Endothelial cell of umbilical vein (primary cell): ENCODE measurements around the gene HS3ST3A1. TPM values are rescaled to one million over a fixed set of nuclear protein-coding genes. Genes with fewer than 3 reads are reported as not detected.

Experiments used
- BruUV-seq: library from RNA; stranded (reverse); fragments of 400-500 nt; replicated peaks from 2 replicates; lab custom pipeline; 2021; lab: Mats Ljungman, UMichigan
- CTCF ChIA-PET: fragments of 300-600, 350-600 bp; sonication (Branson Sonifier 250); formaldehyde crosslinking; loops from one replicate; lab custom pipeline; 2021; ENCODE audit warnings: antibody characterized with exemption, inconsistent platforms; lab: Charles Lee
- POLR2A ChIA-PET: fragments of 300-600, 350-600 bp; sonication (Branson Sonifier 250); formaldehyde crosslinking; loops from one replicate; lab custom pipeline; 2021; ENCODE audit warnings: antibody characterized with exemption, inconsistent platforms; lab: Charles Lee
- DNase-seq: peaks from one replicate; pipeline ENCODE4 v3.0.0-alpha.2; 2011; ENCODE audit warnings: low read depth, low spot score
- FAIRE-seq: peaks from 2 replicates; lab custom pipeline; 2011; peaks lifted over from hg19 to GRCh38; lab: Jason Lieb, UNC
- H2AFZ ChIP-seq: 2 replicates; pipeline ENCODE4 v1.6.0; 2012; ENCODE audit warnings: low read depth, low read length, control low read depth, inconsistent platforms
- H3K27ac ChIP-seq: 2 replicates; pipeline ENCODE4 v1.5.1; 2011; ENCODE audit warnings: low read depth, mild to moderate bottlenecking, control low read depth, low read length, moderate library complexity; ENCODE audit not compliant: insufficient read depth
- H3K27me3 ChIP-seq, 2 experiments: 2 replicates each; pipeline versions ENCODE4 v1.6.0 to v1.6.1; 2011; ENCODE audit warnings: low read length in 2 of 2, mixed read lengths in 1 of 2; ENCODE audit not compliant: control insufficient read depth in 2 of 2, insufficient read depth in 2 of 2
- H3K36me3 ChIP-seq, 2 experiments: 2 replicates in 1 of 2; 3 replicates in 1 of 2; pipeline ENCODE4 v1.5.1; 2011; ENCODE audit warnings: low read length in 2 of 2, mild to moderate bottlenecking in 1 of 2, moderate library complexity in 1 of 2; ENCODE audit not compliant: control insufficient read depth in 2 of 2, insufficient read depth in 2 of 2; ENCODE audit errors: extremely low read depth in 1 of 2
- H3K4me1 ChIP-seq: 3 replicates; pipeline ENCODE4 v1.5.1; 2011; ENCODE audit warnings: mild to moderate bottlenecking, low read length; ENCODE audit not compliant: control insufficient read depth, insufficient read depth; ENCODE audit errors: extremely low read depth
- H3K4me2 ChIP-seq: 2 replicates; pipeline ENCODE4 v1.6.1; 2011; ENCODE audit warnings: low read length, control low read depth, mixed read lengths; ENCODE audit not compliant: insufficient read depth
- H3K4me3 ChIP-seq, 3 experiments: fragments of 200-600 bp in 1 of 3; sonication (generic), shearing (Covaris generic) in 1 of 3; replicated peaks in 1 of 3; 2 replicates each; pipeline ENCODE4 v1.5.1; 2011 to 2016; ENCODE audit warnings: control low read depth in 3 of 3, low read length in 3 of 3, mild to moderate bottlenecking in 2 of 3, inconsistent platforms in 1 of 3, low read depth in 1 of 3, moderate library complexity in 1 of 3; ENCODE audit not compliant: insufficient read depth in 1 of 3
- H3K79me2 ChIP-seq: 2 replicates; pipeline ENCODE4 v1.6.0; 2012; ENCODE audit warnings: low read length, inconsistent platforms; ENCODE audit not compliant: control insufficient read depth, insufficient read depth
- H3K9ac ChIP-seq: replicated peaks from 2 replicates; pipeline ENCODE3; 2011; ENCODE audit warnings: low read length, control low read depth; ENCODE audit not compliant: insufficient read depth; ENCODE audit errors: extremely low read depth
- H3K9me1 ChIP-seq: replicated peaks from 3 replicates; pipeline ENCODE4 v1.6.0; 2011; ENCODE audit warnings: mild to moderate bottlenecking, low read length; ENCODE audit not compliant: control insufficient read depth, insufficient read depth; ENCODE audit errors: extremely low read depth
- H3K9me3 ChIP-seq: replicated peaks from 2 replicates; pipeline ENCODE4 v1.5.1; 2012; ENCODE audit warnings: low read length, inconsistent platforms; ENCODE audit not compliant: control insufficient read depth, insufficient read depth
- H4K20me1 ChIP-seq: replicated peaks from 2 replicates; pipeline ENCODE3; 2011; ENCODE audit warnings: mild to moderate bottlenecking, low read length; ENCODE audit not compliant: control insufficient read depth, insufficient read depth; ENCODE audit errors: extremely low read depth
- CTCF ChIP-seq, 2 donors: IDR thresholded peaks; 1 replicate in 1 of 2; 2 replicates in 1 of 2; pipeline ENCODE4 v1.5.1; 2011; ENCODE audit warnings: low read length in 2 of 2, mild to moderate bottlenecking in 2 of 2, moderate library complexity in 2 of 2, control low read depth in 1 of 2, inconsistent platforms in 1 of 2, low read depth in 1 of 2; ENCODE audit not compliant: insufficient read depth in 1 of 2; ENCODE audit errors: extremely low read depth in 1 of 2
- EZH2 ChIP-seq: IDR thresholded peaks from 2 replicates; pipeline ENCODE4 v1.6.1; 2012; ENCODE audit warnings: borderline replicate concordance, low read depth, mild to moderate bottlenecking, moderate library complexity, low read length, inconsistent platforms; ENCODE audit not compliant: severe bottlenecking
- FOS ChIP-seq: IDR thresholded peaks from 2 replicates; pipeline ENCODE4 v1.6.1; 2011; ENCODE audit warnings: mild to moderate bottlenecking, low read length, moderate library complexity, borderline replicate concordance; ENCODE audit not compliant: insufficient read depth
- GATA2 ChIP-seq: IDR thresholded peaks from 2 replicates; pipeline ENCODE4 v1.7.0; 2011; ENCODE audit warnings: low read depth, mild to moderate bottlenecking, moderate library complexity, mixed read lengths, low read length; ENCODE audit not compliant: insufficient read length, insufficient read depth
- JUN ChIP-seq: IDR thresholded peaks from 2 replicates; pipeline ENCODE4 v1.6.1; 2011; ENCODE audit warnings: borderline replicate concordance, low read depth; ENCODE audit not compliant: insufficient read length, insufficient read depth
- MAX ChIP-seq: IDR thresholded peaks from 2 replicates; pipeline ENCODE4 v1.6.1; 2011; ENCODE audit not compliant: insufficient read depth, insufficient read length
- MYC ChIP-seq: IDR thresholded peaks from one replicate; pipeline ENCODE4 v1.6.1; 2011; ENCODE audit warnings: mild to moderate bottlenecking, low read depth, low read length
- POLR2A ChIP-seq: IDR thresholded peaks from 2 replicates; pipeline ENCODE4 v1.6.1; 2012; ENCODE audit warnings: low read depth, mild to moderate bottlenecking, control low read depth, low read length
- POLR2AphosphoS5 ChIP-seq: IDR thresholded peaks from 2 replicates; pipeline ENCODE4 v1.6.1; 2012; ENCODE audit warnings: low read depth, mild to moderate bottlenecking, control low read depth, low read length, moderate library complexity; ENCODE audit not compliant: insufficient read depth
- dilution Hi-C: fragments of 300-500 bp; cut with MboI; formaldehyde crosslinking; loops from one replicate; pipeline ENCODE4 v1.15.0; 2019; ENCODE audit warnings: low sequenced_read_pairs; ENCODE audit not compliant: extremely low pct_ligation_motif_present
- intact Hi-C: fragments of 100-400 bp; cut with micrococcal nuclease; formaldehyde crosslinking; loops from one replicate; pipeline ENCODE4 v1.10.0; 2022
- polyA plus RNA-seq, 4 experiments: library from polyadenylated mRNA; depleted of rRNA in 3 of 4; stranded (reverse) in 3 of 4; unstranded in 1 of 4; fragments of >200 nt; gene quantifications; 2 replicates each; pipeline versions ENCODE4 v1.2.1 to v1.2.3, GENCODE V29; 2011 to 2012; ENCODE audit warnings: missing spikeins in 1 of 4
- total RNA-seq: library from RNA; stranded (reverse); gene quantifications from 2 replicates; pipeline ENCODE4 v1.2.3, GENCODE V29; 2021

HS3ST3A1 gene
- total and polyA plus RNA-seq, 2 donors (not counting 3 experiments of a cell fraction or from before 2014, with no cell fraction given) = not detected

GRCh38 chr17:13485327-13485726 lies 116.4 kb downstream of the HS3ST3A1 start:
- no peak for DNase-seq
- Histone ChIP-seq H4K20me1 (no peaks in the 10 kb centered on the region), H3K27me3 (no peaks in the 10 kb centered on the region), H3K4me3 (no peak overlapping the region), H3K4me1 (no peaks in the 10 kb centered on the region), H3K9me3 (peaks cover 2% of the 10 kb centered on the region), H3K9me1 (no peaks in the 10 kb centered on the region), H3K9ac (no peak overlapping the region), H3K79me2 (no peaks in the 10 kb centered on the region), H3K27ac (no peak overlapping the region), H3K4me2 (no peak overlapping the region), H3K36me3 (no peaks in the 10 kb centered on the region), H2AFZ (no peak overlapping the region)
- POLR2A ChIA-PET = no interaction called here
- dilution Hi-C loops (no loop called here), intact Hi-C loops (no loop called here)
- FAIRE-seq = no peak
- CTCF ChIA-PET = no interaction called here
- BruUV-seq = no TSS peak
- no peak for TF ChIP-seq POLR2AphosphoS5
- no peak for TF ChIP-seq POLR2A
- TF ChIP-seq JUN = no peak
- TF ChIP-seq GATA2 = no peak
- no peak for TF ChIP-seq FOS
- TF ChIP-seq EZH2 = no peak
- TF ChIP-seq CTCF (IDR thresholded peaks at IDR 0.05; ENCODE audit: extremely low read depth in 1 of 2, insufficient read depth in 1 of 2, low read depth in 1 of 2, low read length in 2 of 2) = no peak
- no peak for TF ChIP-seq MYC
- no peak for TF ChIP-seq MAX
